Renal cortical epithelial cell (primary cell): ENCODE measurements around the gene C1orf115. TPM values are rescaled to one million over a fixed set of nuclear protein-coding genes. Genes with fewer than 3 reads are reported as not detected.
"Not testable (repeated sequence)": the region's sequence is repeated elsewhere in the genome, so short reads cannot be mapped to it uniquely, and the experiment has no call there.

ENCODE experiments used
- DNase-seq: peaks from one replicate; pipeline ENCODE4 v3.0.0-alpha.2; 2011; ENCODE audit warnings: low read depth
- total RNA-seq: library from RNA; depleted of rRNA; stranded (reverse); fragments of >200 nt; gene quantifications from 2 replicates; pipeline ENCODE4 v1.2.3, GENCODE V29; 2014

C1orf115 gene, protein sequence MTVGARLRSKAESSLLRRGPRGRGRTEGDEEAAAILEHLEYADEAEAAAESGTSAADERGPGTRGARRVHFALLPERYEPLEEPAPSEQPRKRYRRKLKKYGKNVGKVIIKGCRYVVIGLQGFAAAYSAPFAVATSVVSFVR
- total RNA-seq, result 6.9 and 10.7 TPM in 2 replicates

DNA sequence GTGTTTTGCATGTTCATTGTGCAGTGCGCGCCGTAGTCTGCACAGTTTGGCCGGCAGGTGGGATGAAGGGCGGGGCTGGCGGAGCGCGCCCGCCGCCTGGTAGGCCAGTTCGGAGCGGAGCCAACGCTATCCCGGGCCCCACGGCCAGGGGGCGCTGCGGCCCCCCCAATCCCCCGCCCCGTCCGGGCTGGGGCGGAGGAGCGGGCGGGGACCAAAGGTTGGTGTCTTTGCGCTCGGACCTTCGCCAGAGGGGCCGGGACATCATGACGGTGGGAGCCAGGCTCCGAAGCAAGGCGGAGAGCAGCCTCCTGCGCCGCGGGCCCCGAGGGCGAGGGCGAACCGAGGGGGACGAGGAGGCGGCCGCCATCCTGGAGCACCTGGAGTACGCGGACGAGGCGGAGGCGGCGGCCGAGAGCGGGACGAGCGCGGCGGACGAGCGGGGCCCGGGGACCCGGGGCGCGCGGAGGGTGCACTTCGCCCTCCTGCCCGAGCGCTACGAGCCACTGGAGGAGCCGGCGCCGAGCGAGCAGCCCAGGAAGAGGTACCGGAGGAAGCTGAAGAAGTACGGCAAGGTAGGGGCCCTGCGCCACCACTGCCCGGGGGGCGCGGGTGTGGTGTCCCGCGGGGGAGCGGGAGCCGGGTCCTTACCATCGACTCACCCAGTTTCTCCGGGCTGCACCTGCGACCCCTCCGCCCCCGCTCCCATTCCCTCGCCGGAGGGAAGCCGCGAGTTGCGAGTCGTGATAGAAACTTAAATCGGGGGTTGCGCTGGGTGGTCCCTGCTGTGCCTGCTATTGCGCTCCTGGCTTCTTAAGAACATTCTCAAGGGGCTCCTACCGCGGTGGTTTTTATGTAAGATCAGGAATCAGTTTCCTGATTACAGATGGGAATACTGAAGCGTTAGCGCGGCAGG is at the start of gene C1orf115:
TSS of gene C1orf115 (plus strand) at position 224 of the 913 bp plus-strand sequence. CDS start at position 264, 40 bp downstream.
- peak; percentile 26 for DNase-seq

DNA sequence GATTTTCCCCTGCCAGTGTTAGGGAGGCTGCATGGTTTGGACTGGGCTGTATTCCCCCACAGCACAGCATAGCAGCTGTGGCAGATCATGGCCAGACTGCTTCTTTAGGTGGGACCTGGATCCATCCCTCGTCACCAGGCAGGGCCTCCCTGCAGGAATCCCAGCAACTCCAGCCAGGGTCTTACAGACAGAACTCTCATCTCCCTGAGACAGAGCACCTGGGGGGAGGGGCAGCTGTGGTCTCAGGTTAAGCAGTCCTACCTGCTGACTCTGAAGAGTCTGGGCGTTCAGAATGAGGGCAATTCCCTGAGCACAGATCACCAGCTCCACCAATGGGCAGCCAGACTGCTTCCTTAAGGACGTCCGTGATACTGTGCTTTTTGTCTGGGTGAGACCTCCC is 47.9 kb upstream of the C1orf115 start:
- no peak for DNase-seq

DNA sequence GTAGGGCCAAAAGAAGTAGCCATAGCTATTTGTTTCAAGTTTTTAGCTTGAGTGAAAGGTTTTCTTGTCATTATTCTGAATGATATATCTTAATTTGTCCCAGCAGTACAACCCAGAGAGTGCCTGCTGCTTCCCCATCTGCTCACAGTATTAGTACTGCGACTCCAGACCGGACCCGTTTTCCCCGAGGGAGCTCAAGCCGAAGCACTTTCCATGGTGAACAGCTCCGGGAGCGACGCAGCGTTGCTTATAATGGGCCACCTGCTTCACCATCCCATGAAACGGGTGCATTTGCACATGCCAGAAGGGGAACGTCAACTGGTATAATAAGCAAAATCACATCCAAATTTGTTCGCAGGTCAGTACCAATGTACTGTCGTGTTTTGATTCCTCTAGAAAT is 37.2 kb upstream of the C1orf115 start:
- no peak for DNase-seq

DNA sequence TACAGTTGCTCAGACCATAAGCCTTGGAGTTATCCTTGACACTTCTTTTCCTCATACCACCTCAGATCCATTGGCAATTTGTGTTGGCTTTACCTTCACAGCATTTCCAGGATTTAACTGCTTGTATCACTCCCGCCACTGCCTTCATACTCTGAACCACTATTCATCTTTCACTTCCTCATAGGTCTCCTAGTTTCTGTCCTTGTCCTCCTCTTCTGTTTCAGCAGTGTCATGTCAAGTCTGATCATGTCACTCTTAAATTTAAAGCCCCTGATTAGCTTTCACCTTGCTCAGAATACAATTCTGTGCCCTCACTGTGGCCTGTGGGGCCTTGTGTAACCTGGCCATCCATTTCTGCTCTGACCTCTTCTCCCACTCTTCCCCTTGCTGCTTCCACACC is 34.7 kb upstream of the C1orf115 start:
- DNase-seq, result no peak

DNA sequence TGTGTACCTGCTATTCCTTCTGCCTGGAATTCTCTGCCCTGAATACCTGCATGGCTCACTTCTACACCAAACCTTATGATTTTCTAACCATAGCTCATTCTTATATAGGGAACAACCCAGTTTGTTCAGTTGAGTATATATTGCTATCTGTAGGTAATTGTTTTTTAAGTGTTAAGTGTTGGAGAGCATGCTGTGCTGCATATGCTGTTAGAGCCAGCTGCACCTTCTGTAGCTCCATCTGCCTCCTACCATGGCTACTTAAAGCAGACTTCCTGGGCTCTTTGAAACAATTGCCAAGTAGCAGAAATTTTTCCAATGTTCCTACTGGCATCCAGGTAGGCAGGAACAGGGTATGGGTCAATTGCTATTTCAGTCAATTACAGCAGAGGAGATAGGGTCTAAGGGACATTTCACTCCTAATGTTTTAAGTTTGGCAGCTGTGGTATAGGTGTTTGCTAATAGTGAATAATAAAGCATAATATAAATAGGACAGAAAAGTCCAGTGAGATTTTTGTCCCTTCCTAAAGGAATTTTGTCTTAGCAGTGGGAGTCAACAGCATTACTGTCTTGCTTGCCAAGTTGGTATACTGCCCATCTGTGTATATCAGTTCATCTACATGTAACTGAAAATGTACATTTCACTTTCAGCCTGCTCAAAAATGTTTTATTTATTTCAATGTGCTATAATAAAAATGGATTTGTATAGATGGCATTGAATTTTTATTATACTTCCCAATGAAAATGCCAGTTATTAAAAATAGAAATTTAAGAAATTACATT is 34.0 kb upstream of the C1orf115 start:
- no peak for DNase-seq

DNA sequence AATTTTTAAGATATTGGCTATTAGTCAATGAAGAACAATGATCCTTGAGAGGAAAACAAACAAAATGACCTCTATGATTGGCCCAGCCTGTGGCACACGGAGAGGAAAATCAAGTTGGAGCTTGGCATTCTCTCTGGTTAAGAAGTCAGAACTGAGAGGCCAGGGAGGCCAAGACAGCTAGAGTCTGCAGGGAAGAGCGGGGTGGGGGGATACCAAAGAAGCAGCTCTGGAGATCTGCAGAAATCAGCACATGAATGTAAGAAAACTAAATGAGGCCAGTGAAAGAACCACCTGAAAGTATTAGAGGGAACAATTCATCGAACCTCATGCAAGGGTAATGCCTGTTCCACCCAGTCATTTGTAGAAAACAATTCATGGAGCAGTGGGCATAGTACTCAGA is 23.8 kb upstream of the C1orf115 start:
- no peak for DNase-seq

DNA sequence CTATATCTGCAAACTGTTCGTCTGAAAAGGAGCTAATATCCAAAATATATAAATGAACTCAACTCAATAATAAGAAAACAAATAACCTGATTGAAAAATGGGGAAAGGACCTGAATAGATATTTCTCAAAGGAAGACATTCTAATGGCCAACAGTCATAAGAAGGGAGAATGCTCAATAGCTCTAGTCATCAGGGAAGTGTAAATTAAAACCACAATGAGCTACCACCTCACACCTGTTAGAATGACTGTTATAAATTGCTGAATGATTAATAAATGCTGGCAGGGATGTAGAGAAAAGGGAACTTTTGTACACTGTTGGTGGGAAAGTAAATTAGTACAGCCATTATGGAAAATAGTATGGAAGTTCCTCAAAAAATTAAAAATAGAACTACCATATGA is 21.2 kb upstream of the C1orf115 start:
- DNase-seq, result no peak

DNA sequence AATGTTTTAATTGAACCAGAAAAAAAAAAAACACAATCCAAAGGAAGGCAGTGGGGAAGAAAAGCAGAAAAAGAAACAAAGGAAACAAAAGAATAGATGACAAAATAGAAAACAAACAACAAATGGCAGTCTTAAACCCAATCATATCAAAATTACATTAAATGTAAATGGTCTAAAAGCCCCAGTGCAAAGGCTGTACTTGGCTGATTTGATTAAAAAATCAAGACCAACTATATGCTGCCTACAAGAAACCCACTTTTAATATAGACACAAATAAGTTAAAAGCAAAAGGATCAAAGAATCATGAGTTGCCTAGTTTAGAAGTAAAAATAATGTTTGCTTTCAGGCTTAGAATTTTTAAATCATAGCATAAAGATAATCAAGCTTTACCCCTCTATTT is 19.8 kb upstream of the C1orf115 start:
- no peak for DNase-seq

DNA sequence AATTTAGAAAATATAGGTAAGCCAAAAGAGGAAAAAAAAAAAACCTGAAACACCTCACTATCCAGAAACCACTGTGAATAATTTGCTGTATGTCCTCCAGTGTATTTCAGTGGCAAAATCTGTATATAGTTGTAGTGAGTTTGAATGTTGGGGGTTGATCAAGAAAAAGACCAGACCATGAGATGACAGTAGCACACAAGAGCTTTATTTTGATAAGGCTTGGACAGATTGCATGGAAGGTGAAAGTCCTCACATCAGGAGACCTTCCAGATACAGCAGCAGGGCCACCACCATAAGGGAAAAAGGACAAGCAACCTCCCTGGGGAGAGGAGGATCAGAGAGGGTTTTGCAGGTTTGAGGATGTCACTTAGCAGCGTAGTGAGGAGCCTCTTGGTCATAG is 16.2 kb upstream of the C1orf115 start:
- no peak for DNase-seq

DNA sequence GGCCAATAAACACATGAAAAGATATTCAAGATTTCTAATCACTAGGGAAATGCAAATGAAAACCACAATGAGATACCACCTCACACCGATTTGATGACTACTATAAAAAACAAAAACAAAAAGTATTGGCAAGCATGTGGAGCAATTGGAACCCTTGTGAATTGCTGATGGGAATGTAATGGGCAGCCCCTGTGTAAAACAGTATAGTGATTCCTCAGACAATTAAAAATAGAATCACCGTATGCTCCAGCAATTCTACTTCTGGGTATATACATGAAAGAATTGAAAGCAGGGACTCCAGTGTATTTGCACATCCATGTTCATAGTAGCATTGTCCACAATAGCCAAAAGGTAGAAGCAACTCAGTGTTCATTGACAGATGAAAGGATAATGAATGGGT is 12.9 kb upstream of the C1orf115 start:
- no peak for DNase-seq

DNA sequence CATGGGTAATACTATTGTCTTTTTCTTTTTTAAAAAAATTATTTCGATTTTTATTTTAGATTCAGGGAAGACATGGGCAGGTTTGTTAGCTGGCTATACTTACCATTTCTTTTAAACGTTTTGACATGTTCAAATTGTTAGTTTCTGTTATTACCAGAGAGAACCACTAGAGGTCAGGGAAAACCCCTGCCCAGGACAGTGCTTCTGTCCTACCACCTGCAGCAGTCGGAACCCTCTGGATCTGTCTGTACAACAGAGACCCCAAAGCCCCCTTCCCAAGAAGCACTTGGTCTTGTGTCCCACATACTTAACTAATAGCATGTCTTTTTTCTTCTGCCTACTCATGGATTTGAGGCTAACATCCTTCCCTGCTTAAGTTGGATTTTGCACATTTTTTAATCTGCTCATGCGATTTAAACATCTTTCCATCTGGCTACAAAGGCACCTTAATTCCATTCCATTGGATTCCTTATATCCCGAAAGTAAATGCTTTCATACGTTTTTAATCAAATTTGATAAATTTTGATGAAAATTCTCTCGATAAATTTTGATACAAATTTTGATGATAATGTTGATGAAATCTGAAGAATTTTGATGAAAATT is 10.0 kb upstream of the C1orf115 start:
- DNase-seq, result peak; percentile 49

DNA sequence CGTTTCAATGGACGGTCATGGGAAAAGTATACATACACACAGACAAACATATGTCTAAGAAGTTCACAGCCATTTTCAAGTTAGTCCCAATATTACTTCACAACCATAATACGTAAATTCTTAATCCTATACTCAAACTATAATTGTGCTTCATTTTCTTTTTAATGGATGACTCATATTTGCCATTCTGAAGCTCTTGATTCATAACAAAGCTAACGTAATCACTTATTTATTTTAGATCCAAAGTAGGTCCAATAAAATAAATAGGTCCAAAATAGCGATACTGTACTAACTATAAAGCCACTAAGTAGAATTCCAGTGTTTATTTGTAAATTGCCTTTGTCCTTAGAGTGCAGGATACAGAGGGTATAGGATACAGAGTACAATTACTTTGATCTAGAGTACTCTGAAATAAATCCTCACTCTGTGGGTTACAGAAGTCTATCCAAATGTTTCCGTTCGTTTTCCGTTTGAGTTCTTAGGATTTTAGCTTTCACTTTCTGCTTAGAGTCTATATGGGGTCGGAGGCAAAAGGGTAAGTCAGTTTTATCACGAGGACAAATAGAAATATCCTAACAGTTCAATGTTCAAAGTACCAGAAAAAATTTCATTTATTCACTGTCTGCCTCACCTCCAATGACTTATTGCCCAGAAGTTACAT is 8.8 kb upstream of the C1orf115 start:
- no peak for DNase-seq

DNA sequence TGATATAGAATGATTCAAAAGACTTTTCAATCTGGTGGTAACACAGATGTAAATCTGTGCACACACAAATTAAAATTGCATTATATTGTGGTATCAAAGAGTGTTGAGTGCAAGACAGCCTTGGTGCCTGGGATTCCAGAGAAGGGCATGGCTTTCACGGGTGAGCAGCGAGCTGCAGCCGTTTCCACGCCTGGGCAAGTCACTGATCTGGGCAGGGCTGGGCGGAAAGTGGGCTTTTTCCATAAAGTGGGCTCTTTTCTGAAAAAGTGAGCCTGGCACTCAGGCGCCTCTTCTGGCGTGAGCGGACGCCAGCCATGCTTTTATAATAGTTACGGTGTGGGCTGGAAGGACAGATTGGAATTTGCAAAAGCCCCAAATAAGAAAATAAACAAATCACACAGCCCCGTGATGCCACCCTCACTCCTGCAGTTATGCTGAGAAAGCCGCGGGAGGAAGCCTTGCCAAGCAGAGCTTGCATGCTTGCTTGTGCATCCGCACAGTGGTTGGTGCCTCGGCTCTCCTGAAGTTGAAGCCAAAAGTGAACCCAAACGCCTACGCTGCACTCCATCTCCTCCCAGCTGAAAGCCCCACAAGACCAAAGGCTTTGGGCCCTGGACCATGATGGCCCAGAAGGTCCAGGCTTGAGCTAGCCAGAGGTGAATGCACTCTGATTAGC is 7.1 kb upstream of the C1orf115 start:
- DNase-seq, result no peak

DNA sequence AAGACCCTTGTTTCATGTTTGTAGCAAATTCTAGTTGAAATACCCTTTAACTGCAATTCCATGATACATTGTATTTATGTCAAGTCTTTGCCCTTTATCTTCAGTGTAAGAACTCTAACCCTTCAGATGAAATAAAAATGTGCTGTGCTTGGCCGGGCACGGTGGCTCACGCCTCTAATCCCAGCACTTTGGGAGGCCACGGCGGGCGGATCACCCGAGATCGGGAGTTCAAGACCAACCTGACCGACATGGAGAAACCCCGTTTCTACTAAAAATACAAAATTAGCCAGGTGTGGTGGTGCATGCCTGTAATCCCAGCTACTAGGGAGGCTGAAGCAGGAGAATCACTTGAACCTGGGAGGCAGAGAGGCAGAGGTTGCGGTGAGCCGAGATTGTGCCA is 6.4 kb upstream of the C1orf115 start:
- DNase-seq, result not testable (repeated sequence)

DNA sequence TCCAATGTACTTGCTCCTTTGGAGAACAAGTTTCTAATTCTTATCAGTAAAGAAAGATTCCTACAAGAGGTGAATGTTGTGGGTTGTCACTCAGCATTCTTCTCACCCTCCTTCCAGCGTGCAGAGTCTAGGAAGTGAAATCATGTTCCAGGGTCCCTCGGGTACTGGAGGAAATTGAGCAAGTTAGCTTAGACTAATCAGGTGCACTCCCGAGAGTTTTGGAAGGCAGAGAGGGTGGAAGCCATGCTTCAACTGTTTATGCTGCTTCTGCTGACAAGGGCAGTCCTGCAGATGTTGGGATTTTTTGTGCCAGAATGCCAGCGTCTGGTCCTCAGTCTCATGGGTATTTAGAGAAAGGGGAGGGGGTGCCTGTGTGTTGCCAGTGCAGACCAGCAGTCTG is 5.3 kb upstream of the C1orf115 start:
- DNase-seq, result no peak

DNA sequence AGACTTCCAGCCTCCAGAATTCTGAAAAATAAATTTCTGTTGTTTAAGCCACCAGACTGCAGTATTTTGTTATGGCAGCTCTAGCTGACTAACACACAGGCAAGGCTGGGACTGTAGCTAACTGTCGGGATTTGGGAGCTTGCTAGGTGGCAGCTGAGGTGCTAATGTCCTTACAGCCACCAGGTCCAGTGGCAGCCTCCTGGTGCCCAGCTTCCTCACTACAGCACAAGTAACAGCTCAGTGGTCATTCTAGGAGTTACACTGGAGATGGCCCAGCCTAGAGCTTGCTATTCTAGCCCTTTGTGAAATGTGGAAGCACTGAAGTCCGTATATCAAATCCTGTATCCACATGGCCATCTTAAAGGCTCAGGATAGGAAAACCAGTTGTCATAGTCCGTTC is 4.3 kb upstream of the C1orf115 start:
- DNase-seq, result no peak

DNA sequence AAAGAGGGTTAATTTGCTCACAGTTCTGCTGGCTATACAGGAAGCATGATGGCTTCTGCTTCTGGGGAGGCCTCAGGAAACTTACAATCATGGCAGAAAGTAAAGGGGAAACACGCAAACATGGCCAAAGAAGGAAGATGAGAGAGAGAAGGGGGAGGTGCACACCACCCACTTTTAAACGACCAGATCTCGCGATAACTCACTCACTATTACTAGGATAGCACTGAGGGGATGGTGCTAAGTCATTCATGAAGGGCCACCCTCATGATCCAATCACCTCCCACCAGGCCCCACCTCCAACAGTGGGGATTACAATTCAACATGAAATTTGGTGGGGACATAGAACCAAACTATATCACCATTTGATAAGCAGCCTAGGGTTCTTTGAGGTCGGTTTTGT is 2.4 kb upstream of the C1orf115 start:
- no peak for DNase-seq

DNA sequence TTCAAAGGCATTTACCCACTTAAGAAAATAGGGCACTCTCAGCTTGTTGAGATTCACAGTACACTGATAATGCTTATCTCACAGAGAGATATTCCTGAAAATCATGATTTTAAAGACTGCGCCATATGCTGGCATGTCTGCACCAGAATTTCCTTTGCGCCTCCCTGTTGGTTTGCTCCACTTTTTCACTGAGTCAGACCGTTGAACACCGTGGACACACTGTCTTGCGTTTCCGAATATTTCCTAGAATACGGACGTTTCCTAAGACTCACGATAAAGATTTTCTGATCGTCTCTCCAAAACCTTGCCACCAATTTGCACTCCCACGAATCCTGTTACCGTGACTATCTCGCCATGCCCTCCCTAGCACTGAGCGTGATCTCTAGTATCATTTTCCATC is 497 bp upstream of the C1orf115 start:
- DNase-seq, result no peak

DNA sequence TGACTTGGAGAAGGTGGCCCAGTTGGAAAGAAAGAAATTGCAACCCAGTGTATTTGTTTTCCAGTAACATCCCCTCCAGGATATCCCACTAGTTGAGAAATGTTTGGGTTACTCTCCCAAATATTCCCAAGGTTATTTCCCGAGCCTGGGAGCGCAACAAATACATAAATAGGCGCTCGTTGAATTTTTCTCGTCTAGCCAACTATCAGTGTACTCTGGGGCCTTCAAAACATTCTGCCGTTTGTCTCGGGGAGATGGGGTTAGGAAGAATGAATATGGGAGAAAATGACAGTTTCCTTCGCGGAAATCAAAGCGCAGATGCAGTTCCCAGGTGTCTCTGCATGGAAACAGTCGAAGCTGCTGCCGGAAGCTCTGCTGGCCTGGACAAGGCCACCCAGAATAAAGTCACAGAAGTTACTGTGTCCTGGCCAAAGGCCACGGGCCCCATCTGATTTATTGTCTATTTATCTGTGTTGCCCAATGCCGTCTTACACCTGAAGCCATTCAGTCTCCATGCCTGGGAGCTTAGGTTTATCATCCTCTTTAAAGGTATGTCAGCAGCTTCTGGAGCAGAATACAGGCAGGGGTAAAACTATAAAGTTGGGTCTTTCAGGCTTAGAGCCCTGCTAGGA is 1.0 kb downstream of the C1orf115 start:
- DNase-seq, result no peak

DNA sequence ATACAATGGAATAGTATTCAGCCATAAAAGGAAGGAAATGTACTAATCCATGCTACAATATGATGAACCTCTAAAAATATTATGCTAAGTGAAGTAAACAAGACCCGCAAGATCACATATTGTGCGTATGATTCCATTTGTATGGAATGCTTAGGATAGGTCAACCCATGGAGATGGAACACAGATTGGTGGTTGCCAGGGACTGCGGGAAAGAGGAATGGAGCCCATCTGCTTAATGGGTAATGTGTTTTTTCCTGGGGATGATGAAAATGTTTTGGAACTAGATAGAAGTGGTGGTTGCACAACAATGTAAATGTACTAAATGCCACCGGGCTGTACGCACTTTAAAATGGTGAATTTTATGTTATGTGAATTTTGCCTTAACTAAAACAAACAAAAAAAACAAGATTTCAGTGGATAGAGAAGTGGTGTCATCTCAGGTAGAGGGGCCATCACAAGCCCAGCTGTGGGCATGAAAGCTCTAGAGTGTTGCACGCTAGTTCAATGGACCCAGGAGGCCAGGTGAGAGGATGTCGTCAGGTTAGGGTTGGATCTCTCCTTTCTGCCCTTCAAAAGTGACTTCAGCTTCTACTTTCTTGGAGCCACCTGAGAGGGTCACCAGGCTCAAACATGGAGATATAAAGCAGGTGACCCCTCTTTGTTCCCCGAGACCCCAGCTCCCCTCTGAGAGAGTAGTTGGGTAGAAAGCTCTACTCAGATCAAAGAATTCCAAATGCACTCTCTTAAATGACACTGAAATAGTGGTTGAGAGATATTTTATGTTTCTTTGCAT is 2.5 kb downstream of the C1orf115 start:
- DNase-seq, result no peak
